HL-60/S4 treated with retinoic acid at 250 ng/mL for 4 days and 3 days (cell line): Measurements from ENCODE around the gene KIF22.
"Not testable (repeated sequence)": the region's sequence is repeated elsewhere in the genome, so short reads cannot be mapped to it uniquely, and the experiment has no call there.

Source experiments
- in situ Hi-C: fragments of 300-500 bp; cut with MboI; formaldehyde crosslinking; loops from 2 replicates; pipeline ENCODE4 v1.7.0; 2022; ENCODE audit warnings: low sequenced_read_pairs

Gene KIF22

DNA sequence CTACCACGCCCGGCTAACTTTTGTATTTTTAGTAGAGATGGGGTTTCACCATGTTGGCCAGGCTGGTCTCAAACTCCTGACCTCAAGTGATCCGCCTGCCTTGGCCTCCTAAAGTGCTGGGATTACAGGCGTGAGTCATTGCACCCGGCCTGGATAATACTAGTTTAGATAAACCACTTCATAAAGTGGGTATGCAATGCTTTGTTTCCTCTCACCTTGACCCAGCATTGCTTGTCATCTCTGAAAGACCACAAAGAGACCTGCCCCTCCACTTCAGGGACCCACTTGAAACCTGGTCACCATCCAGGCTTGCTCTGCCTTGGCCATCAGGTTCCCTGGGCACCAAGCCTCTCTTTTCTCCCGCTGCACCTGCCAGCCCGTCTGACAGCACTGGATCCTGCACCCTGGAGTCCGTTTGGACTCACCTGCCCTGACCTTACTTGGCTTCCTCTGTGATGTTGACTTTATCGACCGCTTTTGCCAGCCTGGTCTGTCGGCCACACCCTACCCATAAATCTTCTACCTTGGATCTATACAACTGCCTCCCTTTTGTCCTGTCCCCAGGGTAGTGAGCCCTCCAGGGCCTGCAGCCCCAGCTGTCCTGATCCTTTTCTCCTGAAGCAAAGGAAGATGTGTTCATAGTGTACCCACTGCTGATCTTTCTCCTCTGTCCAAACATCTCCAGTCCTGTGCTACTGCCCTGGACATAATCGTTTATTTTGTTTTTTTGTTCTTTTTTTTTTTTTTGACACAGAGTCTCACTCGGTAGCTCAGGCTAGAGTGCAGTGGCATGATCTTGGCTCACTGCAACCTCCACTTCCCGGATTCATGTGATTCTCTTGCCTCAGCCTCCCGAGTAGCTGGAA is 25.2 kb upstream of the KIF22 start:
- in situ Hi-C loops: no loop called here

DNA sequence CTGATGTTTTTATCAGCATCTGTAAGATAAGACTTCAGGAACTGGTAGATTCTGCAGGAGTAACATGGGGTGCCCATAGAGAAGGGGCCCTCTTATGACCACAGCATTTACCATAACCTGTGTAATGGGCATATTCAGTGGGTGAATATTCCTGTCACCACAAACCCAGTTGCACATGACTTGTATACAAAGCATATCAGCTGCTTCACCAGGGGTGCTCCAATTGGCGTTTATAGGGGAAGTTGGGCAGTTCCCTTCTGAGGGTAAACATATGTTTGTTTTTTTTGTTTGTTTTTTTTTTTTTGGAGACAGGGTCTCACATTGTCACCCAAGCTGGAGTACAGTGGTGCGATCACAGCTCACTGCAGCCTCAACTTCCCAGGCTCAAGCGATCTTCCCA is 24.0 kb upstream of the KIF22 start:
- in situ Hi-C loops: no loop called here

DNA sequence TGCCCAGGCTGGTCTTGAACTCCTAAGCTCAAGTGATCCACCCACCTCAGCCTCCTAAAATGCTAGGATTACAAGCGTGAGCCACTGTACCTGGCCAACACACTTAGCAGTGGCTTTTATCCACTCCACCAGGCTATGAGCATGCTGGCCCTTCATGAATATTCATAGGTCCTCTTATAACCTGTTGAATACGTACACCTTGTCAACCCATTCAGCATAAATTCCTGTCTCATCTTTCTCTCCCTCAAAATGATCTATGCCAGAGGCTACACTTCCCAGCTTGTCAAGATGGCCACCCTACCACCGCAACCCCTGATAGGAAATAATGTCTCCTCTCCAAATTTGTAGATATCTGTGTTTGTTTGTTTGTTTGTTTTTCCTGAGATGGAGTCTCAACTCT is 23.5 kb upstream of the KIF22 start:
- in situ Hi-C loops: no loop called here

DNA sequence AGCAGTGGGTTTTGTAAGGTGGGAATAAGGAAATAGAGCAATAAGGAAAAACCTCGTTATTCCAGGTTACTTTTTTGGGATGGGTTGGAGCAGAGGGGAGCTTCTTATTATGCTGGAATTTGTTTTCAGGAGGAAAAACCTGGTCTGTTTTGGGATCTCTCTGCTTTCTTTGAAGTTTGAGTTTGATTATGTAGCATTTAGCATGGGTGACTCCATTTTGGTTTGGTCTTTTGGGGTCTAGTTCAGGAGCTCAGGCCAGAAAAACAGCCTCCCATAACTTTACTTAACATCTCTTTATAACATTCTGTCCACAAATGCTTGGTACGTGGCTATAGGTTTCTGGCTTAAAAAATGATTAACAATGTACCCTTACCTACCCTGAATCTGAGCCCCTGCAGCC is 21.0 kb upstream of the KIF22 start:
- in situ Hi-C loops: no loop called here

DNA sequence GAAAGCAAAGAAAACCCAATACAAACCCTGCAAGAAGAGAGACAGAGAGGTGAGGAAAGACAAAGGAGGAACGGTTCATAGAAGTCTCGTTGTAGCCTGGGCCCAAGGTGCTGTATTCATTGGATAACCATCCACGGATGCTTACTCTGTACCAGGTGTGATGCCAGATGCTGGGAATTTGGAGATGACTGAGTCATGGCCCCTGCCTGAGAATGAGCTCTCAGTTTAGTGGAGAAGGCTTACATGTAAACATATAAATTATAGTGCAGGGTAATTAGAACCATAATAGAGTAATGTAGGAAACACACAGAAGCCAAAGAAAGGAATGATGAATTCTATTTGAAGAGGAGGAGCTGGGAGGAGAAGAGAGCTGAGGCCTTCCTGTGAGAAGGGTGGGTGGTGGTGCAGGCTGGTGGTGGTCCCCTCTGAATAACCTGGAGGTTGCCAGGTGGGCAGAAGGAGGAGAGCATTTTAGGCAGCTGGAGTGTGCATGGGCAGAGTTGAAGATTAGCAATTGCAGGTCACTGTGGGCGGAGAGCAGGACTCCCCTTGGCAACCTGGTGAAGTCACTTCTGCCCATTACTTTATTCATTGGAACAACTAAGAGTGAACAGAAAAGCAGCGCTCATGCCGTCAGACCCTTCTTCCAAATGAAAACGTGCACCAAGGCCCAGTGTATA is 20.2 kb upstream of the KIF22 start:
- in situ Hi-C loops: no loop called here

DNA sequence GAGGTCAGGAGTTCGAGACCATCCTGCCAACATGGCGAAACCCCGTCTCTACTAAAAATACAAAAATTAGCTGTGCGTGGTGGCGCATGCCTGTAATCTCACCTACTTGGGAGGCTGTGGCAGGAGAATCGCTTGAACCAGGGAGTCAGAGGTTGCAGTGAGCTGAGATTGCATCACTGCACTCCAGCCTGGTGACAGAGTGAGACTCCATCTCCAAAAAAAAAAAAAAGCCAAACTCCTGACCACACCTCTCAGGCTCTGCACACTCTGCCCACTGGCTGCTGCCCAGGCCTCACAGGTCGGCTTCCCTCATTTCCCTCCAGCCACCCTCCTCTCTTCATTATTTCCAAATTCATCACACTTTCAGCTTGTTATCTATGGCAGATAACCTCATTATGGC is 18.2 kb upstream of the KIF22 start:
- in situ Hi-C loops: not testable (repeated sequence)

DNA sequence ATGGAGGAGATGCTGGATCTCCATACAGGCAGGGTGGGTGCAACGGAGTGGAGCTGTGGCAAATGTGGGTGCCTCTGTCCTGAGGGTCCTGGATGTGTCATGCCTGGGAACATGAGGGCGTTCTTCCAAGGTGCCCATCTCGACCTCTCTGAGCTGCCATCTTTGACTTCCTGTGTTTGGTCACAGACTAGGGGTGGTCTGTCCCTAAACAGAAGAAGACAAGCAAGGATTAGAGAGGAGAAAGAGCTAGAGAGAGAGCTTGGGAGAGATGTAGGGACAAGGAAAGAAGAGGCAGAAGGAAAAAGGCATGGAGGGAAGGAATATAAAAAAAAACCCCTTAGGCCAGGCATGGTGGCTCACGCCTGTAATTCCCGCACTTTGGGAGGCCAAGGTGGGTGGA is 15.8 kb upstream of the KIF22 start:
- in situ Hi-C loops: no loop called here

DNA sequence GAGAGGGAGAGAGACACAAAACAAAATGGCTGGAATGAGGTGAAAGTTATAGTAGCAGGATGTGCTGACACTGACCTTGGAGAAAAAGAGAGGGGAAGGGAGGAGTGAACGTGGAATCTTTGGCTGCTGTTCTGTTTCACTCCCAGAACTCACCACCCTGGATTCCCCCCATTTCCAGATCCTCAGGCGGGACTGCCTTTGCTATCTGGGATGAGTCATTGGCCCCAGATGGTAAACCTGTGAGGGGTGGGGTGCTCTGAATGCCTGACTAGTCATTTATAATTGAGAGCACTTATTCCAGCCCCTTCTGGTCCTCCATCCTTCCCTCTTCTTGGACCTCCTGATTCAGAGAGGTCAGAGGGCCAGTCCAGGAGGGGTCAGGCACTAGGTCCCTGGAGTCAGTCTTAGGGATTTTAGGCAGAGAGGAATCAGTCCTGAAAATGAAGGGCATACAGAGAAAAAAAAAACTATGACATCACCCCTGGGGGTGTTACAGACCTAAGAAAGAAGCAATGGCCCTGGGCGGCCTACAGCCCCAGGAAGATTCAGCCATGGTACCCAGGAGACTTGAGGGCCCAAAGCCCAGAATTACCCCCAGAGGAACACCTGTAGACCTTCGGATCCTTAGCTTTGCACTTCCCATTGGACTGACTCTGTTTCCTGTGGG is 14.7 kb upstream of the KIF22 start:
- in situ Hi-C loops: no loop called here

DNA sequence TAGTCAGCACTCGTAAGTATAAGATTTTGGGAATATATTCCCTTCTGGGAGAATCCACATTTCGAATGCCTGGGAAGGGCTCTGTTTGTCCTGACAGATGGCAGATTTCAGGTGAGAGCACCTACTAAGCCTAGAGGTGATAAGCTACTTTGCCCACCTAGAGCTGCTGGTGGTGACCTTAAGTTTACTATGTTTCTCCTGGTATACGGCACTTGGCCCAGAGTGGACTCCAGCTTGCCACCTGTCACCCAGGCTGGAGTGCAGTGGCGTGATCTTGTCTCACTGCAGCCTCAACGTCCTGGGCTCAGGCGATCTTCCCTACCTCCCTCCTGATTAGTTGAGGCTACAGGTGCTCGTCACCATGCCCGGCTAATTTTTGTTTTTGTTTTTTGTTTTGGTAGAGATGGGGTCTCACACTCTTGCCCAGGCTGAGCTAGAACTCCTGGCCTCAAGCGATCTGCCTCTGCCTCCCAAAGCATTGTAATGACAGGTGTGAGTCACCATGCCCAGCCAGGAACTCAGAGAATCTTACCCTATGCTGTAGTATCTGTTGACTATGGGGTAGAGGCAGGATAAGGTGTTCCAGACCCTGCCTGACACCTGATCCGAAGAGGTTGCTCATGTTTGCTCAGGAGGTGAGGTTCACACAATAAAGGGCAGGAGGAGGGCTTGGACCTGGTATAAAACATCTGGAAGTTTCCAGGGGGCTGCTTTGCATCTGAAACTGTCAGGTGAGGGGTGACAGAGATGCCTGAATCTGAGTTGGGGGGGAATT is 12.8 kb upstream of the KIF22 start, which contains the start of gene ZG16:
Gene ZG16, plus strand, starts transcription at position 681 of the 775 bp plus-strand sequence. CDS start 1,011 bp downstream, outside the sequence.
- in situ Hi-C loops: no loop called here

DNA sequence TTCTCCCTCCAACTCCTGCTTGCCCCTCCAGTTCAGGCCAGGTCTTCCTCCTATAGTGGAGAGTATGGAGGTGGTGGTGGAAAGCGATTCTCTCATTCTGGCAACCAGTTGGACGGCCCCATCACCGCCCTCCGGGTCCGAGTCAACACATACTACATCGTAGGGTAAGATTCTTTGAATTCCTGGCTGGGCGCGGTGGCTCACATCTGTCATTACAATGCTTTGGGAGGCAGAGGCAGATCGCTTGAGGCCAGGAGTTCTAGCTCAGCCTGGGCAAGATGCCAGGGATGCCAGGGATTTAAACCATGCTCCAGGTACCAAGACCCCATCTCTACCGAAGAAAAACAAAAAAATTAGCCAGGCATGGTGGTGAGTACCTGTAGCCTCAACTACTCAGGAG is 11.1 kb upstream of the KIF22 start:
- in situ Hi-C loops: no loop called here

DNA sequence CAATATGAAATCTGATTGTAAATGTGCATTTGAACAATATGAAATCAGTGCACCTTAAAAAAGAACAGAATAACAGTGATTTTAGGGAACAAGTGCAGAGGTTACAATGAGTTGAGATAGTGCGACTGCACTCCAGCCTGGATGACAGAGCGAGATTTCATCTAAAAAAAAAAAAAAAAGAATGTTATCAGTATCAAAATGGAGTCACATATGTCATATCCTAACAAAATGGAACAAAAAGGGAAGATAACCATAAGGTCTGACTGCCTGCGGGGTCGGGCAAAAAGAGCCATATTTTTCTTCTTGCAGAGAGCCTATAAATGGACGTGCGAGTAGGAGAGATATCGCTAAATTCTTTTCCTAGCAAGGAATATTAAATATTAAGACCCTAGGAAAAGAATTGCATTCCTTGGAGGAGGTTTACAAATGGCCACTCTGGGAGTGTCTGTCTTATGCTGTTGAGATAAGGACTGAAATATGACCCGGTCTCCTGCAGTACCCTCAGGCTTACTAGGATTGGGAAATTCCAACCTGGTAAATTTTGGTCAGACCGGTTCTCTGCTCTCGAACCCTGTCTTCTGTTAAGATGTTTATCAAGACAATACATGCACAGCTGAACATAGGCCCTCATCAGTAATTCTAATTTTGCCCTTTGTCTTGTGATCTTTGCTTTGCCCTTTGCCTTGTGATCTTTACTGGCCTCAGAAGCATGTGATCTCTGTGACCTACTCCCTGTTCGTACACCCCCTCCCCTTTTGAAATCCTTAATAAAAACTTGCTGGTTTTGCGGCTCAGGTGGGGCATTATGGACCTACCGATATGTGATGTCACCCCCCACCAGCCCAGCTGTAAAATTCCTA is 7.2 kb upstream of the KIF22 start:
- in situ Hi-C loops: not testable (repeated sequence)

DNA sequence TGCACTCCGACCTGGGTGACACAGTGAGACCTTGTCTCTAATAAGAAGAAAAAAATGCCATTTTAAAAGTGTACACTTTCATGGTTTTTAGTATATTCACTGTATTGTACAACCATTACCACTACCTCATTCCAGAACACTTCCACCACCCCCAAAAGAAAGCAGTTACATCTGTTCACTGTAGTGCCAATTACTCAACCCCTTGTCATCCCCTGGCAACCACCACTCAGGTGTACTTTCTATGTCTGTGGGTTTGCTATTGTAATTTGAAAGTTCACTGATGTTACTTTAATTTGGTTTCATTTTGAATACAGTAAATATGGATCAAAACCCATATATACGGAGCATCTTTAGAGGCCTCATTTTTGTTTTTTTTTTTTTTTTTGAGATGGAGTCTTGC is 6.4 kb upstream of the KIF22 start:
- in situ Hi-C loops: no loop called here

DNA sequence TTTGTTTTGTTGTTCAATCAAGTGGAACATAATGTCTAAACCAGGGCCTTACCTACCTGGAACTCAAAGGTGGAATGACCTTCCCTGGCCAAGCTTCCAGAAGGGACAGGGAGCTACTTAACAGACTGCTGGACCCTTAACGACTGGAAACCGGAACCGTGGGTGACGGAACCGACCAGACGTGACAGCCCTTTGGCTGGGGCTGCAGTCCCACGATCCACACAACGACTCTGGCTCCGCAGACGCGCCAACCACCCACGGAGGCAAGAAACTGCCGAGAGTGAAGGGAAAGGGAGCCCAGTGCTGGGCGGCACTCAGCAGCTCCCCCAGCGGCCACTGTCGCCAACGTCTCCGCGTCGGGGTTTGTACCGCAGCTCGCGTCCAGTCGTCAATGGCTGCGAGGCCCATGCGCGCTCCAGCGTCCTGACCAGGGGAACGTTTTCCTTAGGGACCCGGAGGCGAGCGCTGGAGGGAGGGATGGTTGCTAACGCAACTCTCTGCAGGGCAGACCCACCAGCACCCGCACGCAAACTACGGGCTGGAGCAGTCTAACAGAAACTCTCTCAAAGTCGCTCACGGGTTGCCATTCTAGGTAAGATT is 5.5 kb upstream of the KIF22 start:
- in situ Hi-C loops: no loop called here

DNA sequence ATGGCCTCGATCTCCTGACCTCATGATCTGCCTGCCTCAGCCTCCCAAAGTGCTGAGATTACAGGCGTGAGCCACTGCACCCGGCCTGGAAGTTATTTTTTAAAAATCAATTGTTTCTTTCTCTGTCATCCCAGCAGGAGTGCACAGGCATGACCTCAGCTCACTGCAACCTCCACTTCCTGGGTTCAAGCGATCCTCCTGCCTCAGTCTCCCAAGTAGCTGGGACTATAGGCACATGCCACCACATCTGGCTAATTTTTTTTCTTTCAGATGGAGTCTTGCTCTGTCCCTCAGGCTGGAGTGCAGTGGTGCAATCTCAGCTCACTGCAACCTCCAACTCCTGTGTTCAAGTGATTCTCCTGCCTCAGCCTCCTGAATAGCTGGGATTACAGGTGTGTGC is 3.4 kb upstream of the KIF22 start:
- in situ Hi-C loops: not testable (repeated sequence)

DNA sequence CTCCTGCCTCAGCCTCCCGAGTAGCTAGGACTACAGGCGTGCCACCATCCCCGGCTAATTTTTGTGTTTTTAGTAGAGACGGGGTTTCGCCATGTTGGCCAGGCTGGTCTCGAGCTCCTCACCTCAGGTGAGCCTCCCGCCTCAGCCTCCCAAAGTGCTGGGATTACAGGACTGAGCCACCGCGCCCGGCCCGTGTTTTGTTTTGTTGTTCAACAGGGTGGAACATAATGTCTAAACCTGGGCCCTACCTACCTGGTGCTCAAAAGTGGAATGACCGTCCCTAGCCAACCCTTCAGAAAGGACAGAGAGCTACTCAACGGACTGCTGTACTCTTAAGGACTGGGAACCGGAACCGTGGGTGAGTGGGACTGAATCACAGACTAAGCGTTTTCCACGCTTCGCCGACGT is 772 bp upstream of the KIF22 start:
- in situ Hi-C loops: no loop called here

DNA sequence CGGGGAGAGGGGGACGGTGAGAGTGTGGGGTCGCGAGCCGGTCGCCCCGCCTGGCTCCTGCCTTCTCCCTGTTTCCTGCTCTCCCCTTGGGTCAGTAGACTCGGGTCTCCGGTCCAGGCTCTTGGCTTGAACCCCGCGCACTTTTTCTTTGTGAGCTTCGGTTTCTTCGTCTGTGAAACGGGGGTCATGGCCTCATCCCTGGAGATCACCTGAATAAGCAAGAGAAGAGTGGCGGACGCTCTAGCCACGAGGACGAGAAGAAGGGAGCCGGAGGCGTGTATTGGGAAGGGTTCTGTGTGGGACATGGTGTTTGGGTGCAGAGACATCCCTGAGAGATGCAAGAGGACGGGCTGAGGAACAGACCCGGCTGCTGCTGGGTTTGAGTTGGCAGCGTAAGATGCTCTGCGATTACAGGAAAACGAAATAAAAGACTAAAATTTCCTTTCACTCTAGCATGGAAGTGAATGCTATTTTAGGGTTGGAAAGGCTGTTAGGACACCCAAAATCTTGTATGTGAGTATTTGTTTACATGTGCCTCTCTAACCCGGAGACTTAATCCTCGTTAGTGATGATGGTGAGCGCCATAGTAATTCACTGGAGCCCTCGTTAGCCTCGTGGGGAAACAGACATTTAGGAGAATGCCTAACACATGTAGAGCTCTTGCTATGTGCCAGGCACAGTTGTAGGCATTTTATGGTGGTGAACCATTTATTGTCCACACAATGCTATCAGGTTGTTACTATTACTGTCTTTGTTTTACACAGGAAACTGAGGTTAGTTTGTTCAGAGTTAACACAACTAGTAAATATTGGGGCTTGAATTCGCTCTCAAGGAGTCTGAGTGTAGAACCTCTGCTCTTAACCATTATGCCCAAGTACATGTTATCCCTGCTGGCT is 646 bp downstream of the KIF22 start:
- in situ Hi-C loops: no loop called here

DNA sequence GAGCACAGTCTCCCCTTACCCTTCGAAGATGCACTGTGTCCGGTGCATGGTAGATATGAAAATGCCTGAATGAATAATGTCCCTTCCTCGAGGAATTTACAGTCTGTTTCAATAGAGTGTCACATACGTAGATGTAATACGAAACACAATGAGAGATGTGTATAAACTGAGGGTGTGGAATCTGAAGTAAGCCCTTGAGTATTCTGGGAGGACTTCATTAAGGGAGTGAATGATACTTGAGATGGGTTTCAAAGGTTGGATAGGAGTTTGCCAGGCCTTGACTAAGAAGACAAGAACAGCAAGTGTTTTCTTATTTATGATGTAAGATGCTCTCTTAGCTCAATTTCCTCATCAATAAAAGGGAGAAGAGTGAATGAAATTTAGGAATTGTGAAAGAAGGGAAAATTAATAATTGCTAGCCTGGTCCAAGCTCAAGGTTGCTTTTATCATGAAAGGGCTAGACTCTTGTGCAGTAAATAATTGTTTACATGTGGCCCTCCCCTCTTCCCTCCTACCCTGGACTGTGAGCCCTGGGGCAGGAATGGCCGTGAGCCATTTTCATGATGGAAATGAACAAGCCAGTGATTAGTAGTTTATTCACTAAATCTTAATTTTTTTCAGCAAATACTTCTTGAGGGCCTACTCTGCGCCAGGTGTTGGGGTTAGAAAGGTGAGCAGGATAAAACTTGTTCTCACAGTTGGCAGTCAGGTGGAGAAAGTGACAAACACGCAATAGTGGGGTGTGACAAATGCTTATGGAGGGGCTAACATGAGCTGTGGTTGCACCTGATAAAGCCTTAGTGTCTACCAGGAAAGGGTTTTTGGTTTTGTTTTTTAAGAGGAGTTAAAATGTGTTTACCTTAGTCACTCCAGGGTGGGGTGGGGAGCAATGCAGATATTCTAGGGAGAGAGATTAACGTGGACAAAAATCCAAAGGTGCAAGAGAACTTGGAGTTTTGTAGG is 1.6 kb downstream of the KIF22 start:
- in situ Hi-C loops: no loop called here

DNA sequence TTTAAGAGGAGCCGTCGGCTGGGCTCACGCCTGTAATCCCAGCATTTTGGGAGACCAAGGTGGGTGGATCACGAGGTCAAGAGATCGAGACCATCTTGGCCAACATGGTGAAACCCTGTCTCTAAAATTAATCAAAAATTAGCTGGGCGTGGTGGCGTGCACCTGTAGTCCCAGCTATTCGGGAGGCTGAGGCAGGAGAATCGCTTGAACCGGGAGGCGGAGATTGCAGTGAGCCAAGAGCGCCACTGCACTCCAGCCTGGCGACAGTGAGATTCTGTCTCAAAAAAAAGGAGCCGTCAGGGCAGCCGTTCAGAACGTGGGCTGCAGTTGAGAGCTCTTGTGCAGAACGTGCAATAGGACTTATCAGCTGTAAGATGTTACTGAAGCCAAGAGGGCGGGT is 2.6 kb downstream of the KIF22 start:
- in situ Hi-C loops: not testable (repeated sequence)
